ENCODE results near the gene IFRD1. TPM values are rescaled to one million over a fixed set of nuclear protein-coding genes. Genes with fewer than 3 reads are reported as not detected.
"Not testable (repeated sequence)": the region's sequence is repeated elsewhere in the genome, so short reads cannot be mapped to it uniquely, and the experiment has no call there.

The IFRD1 gene
- polyA plus RNA-seq, 1 donor (not counting 4 experiments of a cell fraction or from before 2014, with no cell fraction given) = 38.3 TPM

- H3K36me3 ChIP-seq (ENCODE audit: control insufficient read depth in 2 of 2, extremely low read depth in 1 of 2, insufficient read depth in 2 of 2, low read length in 2 of 2) = no peaks in the 10 kb centered on the region
- no peak overlapping the region for H3K4me3 ChIP-seq (ENCODE audit: control insufficient read depth in 2 of 3, extremely low read depth in 1 of 3, insufficient read depth in 2 of 3, low read depth in 1 of 3, low read length in 3 of 3)
- no peaks in the 10 kb centered on the region for H4K20me1 ChIP-seq (ENCODE audit: control insufficient read depth, extremely low read depth, insufficient read depth, low read length)
- H3K4me1 ChIP-seq (ENCODE audit: control insufficient read depth, extremely low read depth, insufficient read depth, low read length) = peaks cover 7% of the 10 kb centered on the region
- no peak overlapping the region for H2AFZ ChIP-seq (ENCODE audit: control insufficient read depth, low read length)
- H3K9me3 ChIP-seq (ENCODE audit: control insufficient read depth, low read depth, low read length) = no peaks in the 10 kb centered on the region
- no peak overlapping the region for H3K4me2 ChIP-seq (ENCODE audit: control insufficient read depth, extremely low read depth, insufficient read depth, low read depth, low read length)
- TF ChIP-seq CTCF (optimal IDR thresholded peaks at IDR 0.05 in 1 of 3, IDR thresholded peaks at IDR 0.05 in 1 of 3, conservative IDR thresholded peaks at IDR 0.05 in 1 of 3; ENCODE audit: extremely low read depth in 1 of 3, insufficient read depth in 2 of 3, low read length in 3 of 3) (no peak), EZH2 (IDR thresholded peaks at IDR 0.05; ENCODE audit: low read length) (no peak)
- H3K9me1 ChIP-seq (ENCODE audit: control insufficient read depth, extremely low read depth, insufficient read depth, low read length) = no peaks in the 10 kb centered on the region
- peaks cover 4% of the 10 kb centered on the region for H3K27me3 ChIP-seq (ENCODE audit: control insufficient read depth, extremely low read depth, insufficient read depth, low read length)
- no peaks in the 10 kb centered on the region for H3K79me2 ChIP-seq (ENCODE audit: control insufficient read depth, insufficient read depth, low read length)
- H3K9ac ChIP-seq (ENCODE audit: control insufficient read depth, extremely low read depth, insufficient read depth, low read length) = no peak overlapping the region
- FAIRE-seq (no peak), DNase-seq (ENCODE audit: low read depth, low spot score) (no peak)
- no peak overlapping the region for H3K27ac ChIP-seq (ENCODE audit: control insufficient read depth, insufficient read depth, low read length)
- dilution Hi-C loops (cut with MboI; ENCODE audit: extremely low pct_ligation_motif_present, low sequenced_read_pairs) = no loop called here
Observed at GRCh38 chr7:112512451-112513210, 62.4 kb downstream of the IFRD1 start.

GRCh38 chr7:112515989-112516388 lies 65.7 kb downstream of the IFRD1 start:
- Histone ChIP-seq H3K9me1 (ENCODE audit: control insufficient read depth, extremely low read depth, insufficient read depth, low read length) (no peaks in the 10 kb centered on the region), H3K9me3 (ENCODE audit: control insufficient read depth, low read depth, low read length) (no peaks in the 10 kb centered on the region), H3K27me3 (ENCODE audit: control insufficient read depth, extremely low read depth, insufficient read depth, low read length) (no peaks in the 10 kb centered on the region), H3K9ac (ENCODE audit: control insufficient read depth, extremely low read depth, insufficient read depth, low read length) (no peak overlapping the region), H3K36me3 (ENCODE audit: control insufficient read depth in 2 of 2, extremely low read depth in 1 of 2, insufficient read depth in 2 of 2, low read length in 2 of 2) (no peaks in the 10 kb centered on the region), H3K4me2 (ENCODE audit: control insufficient read depth, extremely low read depth, insufficient read depth, low read depth, low read length) (no peak overlapping the region), H3K27ac (ENCODE audit: control insufficient read depth, insufficient read depth, low read length) (no peak overlapping the region), H3K4me3 (ENCODE audit: control insufficient read depth in 2 of 3, extremely low read depth in 1 of 3, insufficient read depth in 2 of 3, low read depth in 1 of 3, low read length in 3 of 3) (no peak overlapping the region), H3K79me2 (ENCODE audit: control insufficient read depth, insufficient read depth, low read length) (no peaks in the 10 kb centered on the region), H2AFZ (ENCODE audit: control insufficient read depth, low read length) (no peak overlapping the region), H4K20me1 (ENCODE audit: control insufficient read depth, extremely low read depth, insufficient read depth, low read length) (no peaks in the 10 kb centered on the region), H3K4me1 (ENCODE audit: control insufficient read depth, extremely low read depth, insufficient read depth, low read length) (no peaks in the 10 kb centered on the region)
- FAIRE-seq = no peak
- dilution Hi-C loops (cut with MboI; ENCODE audit: extremely low pct_ligation_motif_present, low sequenced_read_pairs) = no loop called here
- TF ChIP-seq EZH2 (IDR thresholded peaks at IDR 0.05; ENCODE audit: low read length) (no peak), CTCF (optimal IDR thresholded peaks at IDR 0.05 in 1 of 3, IDR thresholded peaks at IDR 0.05 in 1 of 3, conservative IDR thresholded peaks at IDR 0.05 in 1 of 3; ENCODE audit: extremely low read depth in 1 of 3, insufficient read depth in 2 of 3, low read length in 3 of 3) (no peak)
- no peak for DNase-seq (ENCODE audit: low read depth, low spot score)

- DNase-seq (ENCODE audit: low read depth, low spot score) = not testable (repeated sequence)
Observed at GRCh38 chr7:112516418-112516817, 66.2 kb downstream of the IFRD1 start.

More at GRCh38 chr7:112516418-112516817, 66.2 kb downstream of the IFRD1 start:
- H3K79me2 ChIP-seq (ENCODE audit: control insufficient read depth, insufficient read depth, low read length); H3K4me3 ChIP-seq (ENCODE audit: control insufficient read depth in 2 of 3, extremely low read depth in 1 of 3, insufficient read depth in 2 of 3, low read depth in 1 of 3, low read length in 3 of 3); H3K36me3 ChIP-seq (ENCODE audit: control insufficient read depth in 2 of 2, extremely low read depth in 1 of 2, insufficient read depth in 2 of 2, low read length in 2 of 2); dilution Hi-C loops (cut with MboI; ENCODE audit: extremely low pct_ligation_motif_present, low sequenced_read_pairs); H4K20me1 ChIP-seq (ENCODE audit: control insufficient read depth, extremely low read depth, insufficient read depth, low read length); FAIRE-seq; H3K4me2 ChIP-seq (ENCODE audit: control insufficient read depth, extremely low read depth, insufficient read depth, low read depth, low read length); H3K27ac ChIP-seq (ENCODE audit: control insufficient read depth, insufficient read depth, low read length); H3K9me3 ChIP-seq (ENCODE audit: control insufficient read depth, low read depth, low read length); H3K9me1 ChIP-seq (ENCODE audit: control insufficient read depth, extremely low read depth, insufficient read depth, low read length); H3K4me1 ChIP-seq (ENCODE audit: control insufficient read depth, extremely low read depth, insufficient read depth, low read length); H3K9ac ChIP-seq (ENCODE audit: control insufficient read depth, extremely low read depth, insufficient read depth, low read length); H2AFZ ChIP-seq (ENCODE audit: control insufficient read depth, low read length); H3K27me3 ChIP-seq (ENCODE audit: control insufficient read depth, extremely low read depth, insufficient read depth, low read length): not testable (repeated sequence)
